ENCODE results near the gene HMOX2.

The HMOX2 gene

DNA sequence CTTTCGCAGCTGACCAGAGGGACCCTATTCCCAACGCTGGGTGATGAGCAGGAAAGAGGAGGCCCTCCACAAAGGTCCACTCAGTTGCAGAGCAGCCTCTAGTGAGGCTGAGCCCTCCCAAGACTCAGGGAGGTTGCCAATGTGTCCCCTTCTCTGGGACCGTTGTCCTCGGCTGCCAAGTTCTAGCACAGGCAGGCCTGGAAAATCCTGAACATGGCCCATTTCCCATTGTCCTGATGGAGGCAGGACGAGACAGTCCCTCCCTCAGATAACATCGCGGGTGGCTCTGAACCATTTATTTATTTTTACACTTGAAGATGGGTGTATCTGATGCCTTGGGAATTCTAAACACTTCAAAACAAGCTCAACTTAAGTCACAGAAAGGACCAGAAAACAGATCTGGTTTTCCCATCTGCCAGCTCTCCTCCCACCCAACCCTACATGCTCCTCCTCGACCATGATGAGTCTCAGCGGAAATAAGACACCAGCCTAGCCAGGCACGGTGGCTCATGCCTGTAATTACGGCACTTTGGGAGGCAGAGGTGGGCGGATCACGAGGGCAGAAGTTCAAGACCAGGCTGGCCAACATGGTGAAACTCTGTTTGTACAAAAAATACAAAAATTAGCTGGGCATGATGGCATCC is 49.6 kb downstream of the HMOX2 start:
- DNase-seq: no peak

- DNase-seq: no peak
Observed at GRCh38 chr16:4529085-4530060, 53.2 kb downstream of the HMOX2 start.

- DNase-seq: no peak
Observed at GRCh38 chr16:4531811-4532210, 55.6 kb downstream of the HMOX2 start.

DNA sequence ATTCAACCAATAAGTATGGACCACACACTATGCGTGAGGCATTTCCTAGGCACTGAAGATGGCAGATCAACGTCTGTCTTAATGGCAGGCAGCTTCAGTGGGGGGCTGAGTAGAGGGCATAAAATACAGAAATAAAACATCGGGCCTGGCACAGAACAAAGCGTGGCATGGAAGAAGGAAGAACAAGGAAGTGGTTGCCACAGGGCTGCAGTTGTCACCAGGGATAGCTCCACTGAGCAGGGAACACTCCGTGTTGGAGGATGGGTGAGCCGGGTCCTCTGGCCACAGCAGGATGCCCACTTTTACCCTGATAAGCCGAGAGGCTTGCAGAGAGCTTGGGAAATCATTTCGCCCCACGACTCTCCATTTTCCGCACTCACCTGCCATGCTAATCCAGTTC is 56.0 kb downstream of the HMOX2 start:
- no peak for DNase-seq

DNA sequence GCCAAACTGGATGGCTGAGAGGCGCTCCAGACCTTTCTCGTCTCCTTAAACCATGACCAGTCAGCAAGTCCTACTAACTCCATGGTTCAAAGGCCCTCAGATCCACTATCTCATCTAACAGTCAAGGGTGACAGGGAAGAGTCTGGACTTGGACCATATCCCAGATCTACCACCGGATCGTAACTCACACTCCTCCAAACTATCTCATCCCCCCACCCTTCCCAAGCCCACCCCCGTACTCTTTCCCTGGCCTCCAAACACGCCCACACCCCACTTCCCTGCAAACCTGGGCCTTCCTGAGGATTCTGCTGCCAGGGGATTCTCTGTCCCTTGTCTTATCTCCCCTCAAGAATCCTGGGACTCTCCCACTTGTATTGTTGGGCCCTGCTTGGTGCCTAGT is 57.3 kb downstream of the HMOX2 start:
- no peak for DNase-seq

- DNase-seq: no peak
Observed at GRCh38 chr16:4534151-4534790, 58.1 kb downstream of the HMOX2 start.

DNA sequence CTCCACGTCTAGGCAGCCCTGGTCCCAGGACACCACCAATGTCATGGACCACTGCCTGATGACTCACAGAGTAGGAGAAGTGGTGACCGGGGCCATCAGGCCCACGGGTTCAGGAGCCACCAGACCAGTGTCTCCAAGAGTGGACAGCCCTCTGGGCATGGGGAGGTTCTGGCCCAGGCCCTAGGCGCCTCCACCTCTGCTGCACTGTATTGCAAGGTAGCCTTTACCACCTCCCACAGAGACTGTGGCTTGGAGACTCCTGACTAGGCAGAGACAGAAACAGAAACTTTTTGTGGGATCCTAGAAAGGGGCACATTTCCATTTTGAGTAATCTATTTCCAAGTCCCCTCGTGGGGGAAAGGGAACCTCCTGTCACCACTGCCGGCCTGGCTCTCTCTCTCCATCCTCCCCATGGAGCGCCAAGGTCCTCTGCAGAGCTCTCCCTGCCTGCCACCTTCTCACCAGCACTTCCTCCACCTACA is 59.5 kb downstream of the HMOX2 start:
- no peak for DNase-seq

- no peak for DNase-seq
Observed at GRCh38 chr16:4536391-4537106, 60.4 kb downstream of the HMOX2 start.

- no peak for DNase-seq
Observed at GRCh38 chr16:4537376-4538343, 61.5 kb downstream of the HMOX2 start.

DNA sequence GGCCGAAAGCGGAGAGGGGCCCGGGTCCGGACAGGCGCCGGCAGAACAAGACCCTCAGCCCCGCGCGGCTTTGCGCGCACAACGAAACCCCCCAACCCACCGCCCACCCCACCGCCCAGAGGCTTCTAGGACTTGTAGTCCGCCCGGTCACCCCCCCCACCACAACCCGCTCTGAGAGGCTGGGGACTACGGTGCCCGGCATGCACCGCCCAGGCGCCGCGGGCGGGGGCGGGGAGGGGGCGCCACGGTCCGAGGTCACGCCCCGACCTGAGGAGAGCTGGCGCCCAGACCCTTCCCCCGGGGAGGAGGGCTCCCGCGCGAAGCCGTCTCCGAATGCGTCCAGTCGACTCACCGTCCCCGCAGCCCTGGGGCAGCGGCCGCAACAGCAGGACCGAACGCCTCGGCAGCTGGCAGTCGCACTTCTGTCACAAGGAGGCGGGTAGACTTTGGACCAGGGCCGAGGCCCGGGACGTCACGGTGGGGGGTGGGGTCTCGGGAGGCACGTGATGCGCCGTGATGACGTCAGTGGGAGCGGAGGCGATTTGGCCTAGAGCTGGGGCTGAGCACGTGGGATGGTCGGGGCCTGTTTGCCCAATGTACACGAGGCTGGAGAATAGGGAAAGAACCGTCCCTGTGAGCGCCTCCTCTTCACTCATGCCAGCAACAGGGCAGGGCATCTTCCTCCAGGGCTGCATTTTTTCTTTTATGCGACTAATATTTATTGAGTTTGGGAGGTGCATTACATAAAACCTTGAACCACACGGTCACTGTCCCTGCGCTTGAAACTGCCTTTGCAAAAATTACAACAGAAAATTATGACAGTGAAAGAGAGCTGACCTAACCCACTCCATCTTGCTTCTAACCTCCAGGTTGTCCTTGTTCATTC is 62.4 kb downstream of the HMOX2 start, which contains the start of gene CDIP1:
Gene CDIP1, minus strand, starts transcription at position 424 of the 886 bp plus-strand sequence. CDS start 24,643 bp downstream, outside the sequence.
- peak; percentile 97 for DNase-seq

DNA sequence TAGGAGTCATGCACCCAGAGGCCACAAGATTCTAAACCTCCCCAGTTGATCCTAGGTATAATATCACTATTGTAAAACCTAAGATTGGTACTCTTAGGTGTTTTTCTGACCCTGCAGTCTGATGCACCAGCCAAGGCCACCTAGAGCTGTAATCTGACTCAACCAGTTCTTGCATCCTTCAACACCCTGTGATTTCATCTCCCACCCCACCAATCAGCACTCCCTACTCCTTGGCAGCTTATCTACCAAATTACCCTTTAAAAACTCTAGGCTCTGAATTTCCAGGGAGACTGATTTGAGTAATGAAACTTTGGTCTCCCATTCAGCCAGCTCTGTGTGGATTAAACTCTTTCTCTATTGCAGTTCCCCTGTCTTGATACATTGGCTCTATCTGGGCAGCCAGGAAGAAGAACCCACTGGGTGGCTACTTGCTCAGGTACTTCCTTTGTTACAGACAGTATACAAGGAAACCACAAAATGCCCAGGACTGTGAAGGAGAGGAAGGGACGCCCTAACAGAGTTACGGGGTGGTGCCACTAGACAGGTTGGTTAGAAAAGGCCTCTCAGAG is 63.6 kb downstream of the HMOX2 start:
- no peak for DNase-seq

GRCh38 chr16:4544473-4544872 is 68.3 kb downstream of the HMOX2 start:
- DNase-seq: no peak

DNA sequence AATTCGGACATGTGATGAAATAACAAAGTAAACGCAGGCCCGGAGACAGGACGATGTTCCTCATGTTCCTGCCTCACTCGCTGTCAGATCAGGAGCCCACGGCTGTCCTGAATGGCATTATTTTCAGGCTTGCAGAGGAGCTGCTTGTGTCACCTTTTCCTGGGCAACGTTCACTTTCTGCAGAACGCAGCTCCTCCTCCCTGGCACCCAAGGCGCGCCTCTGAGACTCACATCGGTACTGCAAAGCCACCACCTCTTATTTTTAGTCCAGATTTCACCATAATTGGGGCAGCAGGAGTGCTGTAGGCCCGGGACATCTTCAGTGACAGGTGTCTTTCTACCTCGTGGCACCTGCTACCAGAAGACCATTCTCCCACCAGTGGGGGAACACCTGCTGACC is 71.9 kb downstream of the HMOX2 start:
- DNase-seq: no peak

GRCh38 chr16:4550591-4550990 is 74.4 kb downstream of the HMOX2 start:
- DNase-seq: no peak

DNA sequence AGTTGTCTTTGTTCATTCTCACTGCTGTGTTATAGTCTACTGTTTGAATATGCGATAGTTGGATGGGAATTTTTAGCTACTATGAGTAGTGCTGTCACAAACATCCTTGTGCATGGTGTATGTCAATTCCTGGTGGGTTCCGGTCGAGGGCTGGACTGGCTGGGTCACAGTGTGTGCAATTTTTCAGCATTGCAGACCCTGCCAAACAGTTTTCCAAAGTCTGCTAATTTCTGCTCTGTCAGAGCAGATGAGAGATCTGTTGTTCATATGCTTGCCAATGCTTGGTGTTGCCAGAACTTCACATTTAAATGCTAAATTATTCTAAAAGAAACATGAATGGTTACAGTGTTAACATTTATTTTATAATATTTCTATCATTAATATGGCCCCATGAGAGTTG is 76.3 kb downstream of the HMOX2 start:
- no peak for DNase-seq

DNA sequence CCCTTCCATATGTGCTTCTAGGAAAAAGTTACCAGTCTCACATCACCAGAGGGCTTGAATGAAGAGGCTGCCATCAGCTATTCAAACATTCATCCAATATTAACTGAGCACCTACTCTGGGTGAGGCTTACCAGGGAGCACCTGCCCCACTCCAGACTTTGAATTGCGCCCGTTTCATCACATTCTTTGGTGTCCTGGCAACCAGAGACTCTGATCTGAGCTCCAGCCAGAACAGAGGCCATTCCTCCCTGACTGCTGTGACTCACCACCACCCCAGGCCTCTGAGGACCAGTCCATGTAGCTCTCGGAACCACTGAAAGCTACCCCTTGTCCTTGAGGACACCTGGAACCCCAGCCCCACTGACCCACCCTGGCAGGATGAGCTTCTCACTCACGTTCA is 79.9 kb downstream of the HMOX2 start, which contains the start of gene C16orf96:
Gene C16orf96, plus strand, starts transcription at position 229 of the 400 bp plus-strand sequence. Its CDS starts 150 bp downstream, at position 379.
- DNase-seq: no peak

- no peak for DNase-seq
Observed at GRCh38 chr16:4556580-4556979, 80.4 kb downstream of the HMOX2 start.

- no peak for DNase-seq
Observed at GRCh38 chr16:4557973-4558372, 81.8 kb downstream of the HMOX2 start.
